ENCODE results near the gene BTBD2. TPM values are rescaled to one million over a fixed set of nuclear protein-coding genes. Genes with fewer than 3 reads are reported as not detected.
"Not testable (repeated sequence)": the region's sequence is repeated elsewhere in the genome, so short reads cannot be mapped to it uniquely, and the experiment has no call there.

BTBD2 gene
- total RNA-seq, 2 donors from 2014 or later: 24.6 to 60.8 TPM

DNA sequence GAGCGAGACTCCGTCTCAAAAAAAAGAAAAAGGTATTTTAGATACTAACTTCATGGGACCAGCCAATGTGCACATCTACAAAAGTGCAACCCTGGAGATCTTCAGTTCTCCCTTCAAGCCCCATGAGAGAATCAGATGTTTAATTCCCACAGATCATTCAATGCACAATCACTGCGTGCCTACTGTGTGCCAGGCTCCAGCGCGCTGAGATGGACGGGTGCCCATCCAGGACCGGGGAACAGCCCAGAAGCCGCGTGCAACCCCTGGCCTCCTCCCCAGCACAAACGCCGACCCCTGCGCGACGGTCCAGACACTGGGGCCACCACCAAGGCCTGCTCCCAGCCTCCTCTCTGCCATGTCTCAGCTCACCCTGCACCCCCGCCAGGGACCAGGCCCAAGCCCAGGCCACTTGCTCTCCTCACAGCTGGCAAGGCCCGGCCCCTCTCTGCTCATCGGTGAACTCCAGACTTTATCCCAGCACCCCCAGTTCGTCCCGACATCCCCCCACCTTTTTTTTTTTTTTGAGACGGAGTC is 5.3 kb downstream of the BTBD2 start:
- peaks cover 0 to 19% of the 10 kb centered on the region in 2 donors for H3K36me3 Mint-ChIP-seq
- no peak for DNase-seq (ENCODE audit: low spot score in 2 of 2)
- no peaks in the 10 kb centered on the region for H3K9me3 Mint-ChIP-seq
- peak overlapping the region in 1 of 2 donors; percentile 51 for H3K27ac Mint-ChIP-seq
- no peak for ATAC-seq

DNA sequence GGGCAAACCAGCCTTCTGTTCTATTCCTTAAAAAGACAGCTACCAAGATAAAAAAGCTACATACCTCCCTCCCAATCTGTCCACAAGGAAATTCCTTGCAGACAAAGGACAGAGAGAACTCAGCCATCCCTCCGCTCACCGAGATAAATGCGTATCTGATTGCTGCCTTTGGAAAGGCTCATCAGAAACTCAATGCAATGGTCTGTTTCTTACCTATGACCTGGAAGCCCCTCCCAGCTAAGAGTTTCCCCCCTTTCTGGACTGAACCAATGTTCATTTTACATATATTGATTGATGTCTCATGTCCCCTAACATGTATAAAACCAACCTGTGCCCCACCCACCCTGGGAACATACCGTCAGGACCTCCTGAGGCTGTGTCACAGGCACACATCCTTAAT is 11.6 kb downstream of the BTBD2 start:
- no peak overlapping the region for H3K27ac Mint-ChIP-seq

DNA sequence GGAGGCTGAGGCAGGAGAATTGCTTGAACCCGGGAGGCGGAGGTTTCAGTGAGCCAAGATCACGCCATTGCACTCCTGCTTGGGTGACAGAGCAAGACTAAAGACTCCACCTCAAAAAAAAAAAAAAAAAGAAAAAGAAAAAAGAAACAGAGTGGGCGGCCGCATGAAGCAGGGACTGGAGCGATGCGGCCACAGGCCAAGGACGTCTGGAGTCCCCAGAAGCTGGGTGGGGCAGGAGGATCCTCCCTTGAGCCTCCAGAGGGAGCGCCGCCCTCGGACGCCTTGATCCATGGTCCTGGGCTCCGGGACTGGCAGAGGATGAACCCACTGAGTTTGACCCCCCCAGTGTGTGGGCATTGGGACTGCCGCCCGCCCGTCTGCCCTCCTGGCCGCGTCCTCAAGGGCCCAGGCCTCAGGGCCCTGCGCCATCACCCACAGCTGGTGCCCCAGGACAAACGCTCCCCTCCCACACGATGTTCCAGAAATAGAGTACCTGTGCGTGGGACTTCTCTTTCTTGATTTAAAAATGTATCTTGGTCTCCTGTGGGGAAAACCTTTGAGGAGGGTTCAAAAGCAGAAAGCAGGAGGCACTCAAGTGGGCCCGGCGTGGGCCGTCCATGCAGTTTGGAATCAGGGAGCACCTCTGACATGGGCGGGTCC is 15.5 kb downstream of the BTBD2 start:
- ATAC-seq (no peak), DNase-seq (ENCODE audit: low spot score in 2 of 2) (no peak)
- H3K27ac Mint-ChIP-seq: peak overlapping the region in 1 of 2 donors; percentile 16
- H3K9me3 Mint-ChIP-seq: no peaks in the 10 kb centered on the region
- H3K36me3 Mint-ChIP-seq: no peaks in the 10 kb centered on the region

More for the DNA sequence above, 11.6 kb downstream of the BTBD2 start:
- H3K9me3 Mint-ChIP-seq: no peaks in the 10 kb centered on the region
- ATAC-seq (no peak), DNase-seq (ENCODE audit: low spot score in 2 of 2) (no peak)
- no peaks in the 10 kb centered on the region for H3K36me3 Mint-ChIP-seq

DNA sequence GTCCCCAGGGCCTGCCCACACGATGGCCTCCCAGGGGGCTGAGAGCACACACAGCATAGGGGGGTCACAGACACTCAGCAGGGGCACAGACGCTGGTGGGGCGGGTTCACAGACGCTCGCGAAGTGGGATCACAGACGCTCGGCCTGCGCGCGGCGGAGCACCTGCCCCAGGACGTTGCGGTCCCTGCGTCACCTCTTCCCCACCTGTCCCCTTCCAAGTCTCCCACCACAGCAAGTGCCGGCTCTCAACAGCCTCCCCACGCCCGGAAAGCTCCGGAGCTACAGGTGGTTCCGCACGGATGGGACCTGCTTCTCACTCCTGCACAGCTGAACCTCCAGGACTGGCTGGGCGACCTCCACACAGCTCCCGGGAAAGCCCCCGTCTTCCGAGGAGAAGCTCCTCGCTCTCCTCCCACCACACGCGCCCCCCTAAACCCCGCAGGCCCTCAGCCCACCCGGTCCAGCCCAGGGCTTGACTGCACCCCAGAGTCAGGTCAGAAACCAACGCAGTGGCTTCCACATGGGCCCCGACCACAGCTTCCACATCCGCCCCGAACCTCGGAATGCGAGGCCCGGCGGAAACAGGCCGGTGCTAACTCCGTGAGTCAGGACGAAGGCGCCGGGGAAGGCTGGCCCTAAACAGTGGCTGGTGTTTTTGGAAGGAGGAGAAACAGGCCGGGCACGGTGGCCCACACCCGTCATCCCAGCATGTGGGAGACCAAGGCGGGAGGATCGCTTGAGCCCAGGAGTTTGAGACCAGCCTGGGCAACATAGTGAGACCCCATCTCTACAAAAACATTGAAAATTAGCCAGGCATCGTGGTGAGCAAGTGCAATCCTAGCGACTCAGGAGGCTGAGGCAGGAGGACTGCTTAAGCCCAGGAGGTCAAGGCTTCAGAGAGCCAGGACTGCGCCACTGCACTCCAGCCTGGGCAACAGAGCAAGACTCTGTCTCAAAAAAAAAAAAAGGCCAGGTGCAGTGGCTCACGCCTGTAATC is 16.5 kb downstream of the BTBD2 start:
- no peak for DNase-seq (ENCODE audit: low spot score in 2 of 2)
- ATAC-seq: no peak
- H3K27ac Mint-ChIP-seq: peak overlapping the region in 1 of 2 donors; percentile 25
- H3K9me3 Mint-ChIP-seq: no peaks in the 10 kb centered on the region
- no peaks in the 10 kb centered on the region for H3K36me3 Mint-ChIP-seq

DNA sequence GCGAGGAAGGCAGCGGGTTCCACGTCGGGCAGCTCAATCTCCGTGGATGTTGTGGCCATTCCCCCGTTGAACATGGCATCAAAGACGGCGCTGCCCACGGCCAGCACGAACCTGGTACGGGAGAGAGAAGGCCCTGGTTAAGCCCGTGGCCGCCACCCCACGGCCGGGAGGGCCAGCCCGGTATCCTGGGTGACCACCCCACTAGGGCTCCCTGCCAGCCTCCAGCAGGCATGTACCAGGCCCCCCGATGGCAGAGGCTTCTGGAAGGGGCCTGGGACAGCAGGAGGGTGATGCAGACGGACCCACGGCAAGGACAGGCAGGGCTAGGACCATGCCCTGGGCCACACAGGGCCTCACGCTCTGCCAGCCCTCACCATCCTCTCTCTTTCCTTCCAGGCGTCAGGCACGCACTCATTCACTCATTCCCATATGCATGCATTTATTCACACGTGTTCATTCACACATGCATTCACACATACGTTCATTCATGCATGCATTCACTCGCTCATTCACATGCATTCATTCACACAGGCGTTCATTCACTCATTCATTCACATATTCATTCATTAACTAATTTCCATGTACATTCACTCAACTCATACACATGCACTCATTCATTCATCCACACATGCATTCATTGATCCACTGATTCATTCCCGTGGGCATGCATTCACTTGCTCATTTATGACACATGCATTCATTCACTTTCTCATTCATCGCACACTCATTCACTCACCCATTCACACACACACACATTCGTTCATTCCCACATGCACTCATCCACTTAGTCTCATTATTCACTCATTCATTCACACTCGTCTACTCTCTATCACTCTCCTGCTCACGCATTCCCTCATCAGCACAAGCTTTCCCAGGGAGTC is 17.9 kb downstream of the BTBD2 start:
- no peak overlapping the region for H3K27ac Mint-ChIP-seq
- DNase-seq (ENCODE audit: low spot score in 2 of 2): no peak
- ATAC-seq: peak in 1 of 2 donors; percentile 16
- no peaks in the 10 kb centered on the region for H3K36me3 Mint-ChIP-seq
- no peaks in the 10 kb centered on the region for H3K9me3 Mint-ChIP-seq

DNA sequence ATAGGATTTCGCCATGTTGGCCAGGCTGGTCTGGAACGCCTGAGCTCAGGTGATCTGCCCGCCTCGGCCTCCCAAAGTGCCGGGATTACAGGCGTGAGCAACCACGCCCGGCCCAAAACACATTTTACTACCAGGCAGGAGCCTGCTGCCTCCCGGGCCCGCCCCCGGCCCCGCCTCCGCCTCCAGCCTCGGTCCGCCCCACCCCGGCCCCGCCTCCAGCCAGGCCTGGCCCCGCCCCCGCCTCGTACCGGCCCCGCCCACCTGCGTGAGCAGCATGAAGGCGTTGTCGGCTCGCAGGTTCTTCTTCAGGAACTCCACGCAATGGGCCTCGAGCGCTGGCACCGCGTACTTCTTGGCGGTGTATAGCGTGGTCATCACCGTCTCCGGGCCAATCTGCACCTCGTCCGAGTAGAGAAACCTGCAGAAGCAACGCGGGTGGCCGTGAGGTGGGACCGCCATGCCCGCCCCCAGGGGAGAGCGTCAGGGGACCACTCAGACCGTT is 22.7 kb downstream of the BTBD2 start:
- ATAC-seq: peak in 1 of 2 donors; percentile 20
- H3K36me3 Mint-ChIP-seq: no peaks in the 10 kb centered on the region
- H3K9me3 Mint-ChIP-seq: no peaks in the 10 kb centered on the region
- no peak for DNase-seq (ENCODE audit: low spot score in 2 of 2)
- H3K27ac Mint-ChIP-seq: peak overlapping the region in 1 of 2 donors; percentile 60

DNA sequence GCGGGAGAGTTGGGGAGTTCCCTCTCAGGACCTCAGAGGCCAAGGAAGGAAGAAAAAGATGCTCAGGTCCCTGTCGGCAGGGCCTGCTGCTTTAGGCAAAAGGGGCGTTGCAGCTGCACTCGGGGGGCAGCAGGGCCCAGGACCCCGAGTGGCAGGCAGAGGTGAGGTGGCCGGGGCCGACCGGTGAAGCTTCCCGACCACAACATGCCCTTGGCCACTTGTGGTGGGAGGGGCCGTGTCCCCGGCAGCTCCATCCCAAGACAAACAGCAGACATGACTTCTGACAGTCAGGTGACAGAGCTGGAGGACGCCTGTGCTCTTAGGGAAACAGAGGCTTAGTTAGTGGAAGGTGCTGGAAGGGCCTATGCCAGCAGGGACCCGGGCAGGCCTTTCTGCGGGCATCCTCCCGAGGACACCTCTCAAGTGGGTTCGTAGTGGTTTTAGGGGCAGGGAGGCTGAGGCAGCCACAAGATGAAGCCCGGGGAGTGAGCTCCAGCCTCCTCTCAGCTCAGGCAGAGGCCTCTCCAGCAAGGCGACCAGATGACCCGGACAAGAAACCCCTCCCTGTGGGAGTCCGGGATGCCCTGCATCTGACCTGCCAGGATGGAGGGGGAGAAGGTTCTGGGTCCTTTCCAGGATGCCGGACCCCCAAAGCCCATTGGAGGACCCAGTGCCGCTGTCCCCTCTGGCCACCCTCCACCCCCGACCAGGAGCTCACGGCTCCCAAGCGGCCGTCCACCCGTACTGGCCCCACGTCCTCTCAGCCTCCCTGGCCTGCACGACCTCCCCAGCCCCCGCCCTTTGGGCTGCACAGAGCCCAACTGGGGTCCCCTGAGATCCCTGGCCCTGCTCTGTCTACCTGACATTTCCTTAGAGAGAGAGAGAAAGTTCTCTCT is 24.2 kb downstream of the BTBD2 start:
- Mint-ChIP-seq H3K27ac (peak overlapping the region; percentile 63 to 74), H3K36me3 (no peaks in the 10 kb centered on the region), H3K9me3 (no peaks in the 10 kb centered on the region)
- DNase-seq (ENCODE audit: low spot score in 2 of 2) (no peak), ATAC-seq (no peak)

DNA sequence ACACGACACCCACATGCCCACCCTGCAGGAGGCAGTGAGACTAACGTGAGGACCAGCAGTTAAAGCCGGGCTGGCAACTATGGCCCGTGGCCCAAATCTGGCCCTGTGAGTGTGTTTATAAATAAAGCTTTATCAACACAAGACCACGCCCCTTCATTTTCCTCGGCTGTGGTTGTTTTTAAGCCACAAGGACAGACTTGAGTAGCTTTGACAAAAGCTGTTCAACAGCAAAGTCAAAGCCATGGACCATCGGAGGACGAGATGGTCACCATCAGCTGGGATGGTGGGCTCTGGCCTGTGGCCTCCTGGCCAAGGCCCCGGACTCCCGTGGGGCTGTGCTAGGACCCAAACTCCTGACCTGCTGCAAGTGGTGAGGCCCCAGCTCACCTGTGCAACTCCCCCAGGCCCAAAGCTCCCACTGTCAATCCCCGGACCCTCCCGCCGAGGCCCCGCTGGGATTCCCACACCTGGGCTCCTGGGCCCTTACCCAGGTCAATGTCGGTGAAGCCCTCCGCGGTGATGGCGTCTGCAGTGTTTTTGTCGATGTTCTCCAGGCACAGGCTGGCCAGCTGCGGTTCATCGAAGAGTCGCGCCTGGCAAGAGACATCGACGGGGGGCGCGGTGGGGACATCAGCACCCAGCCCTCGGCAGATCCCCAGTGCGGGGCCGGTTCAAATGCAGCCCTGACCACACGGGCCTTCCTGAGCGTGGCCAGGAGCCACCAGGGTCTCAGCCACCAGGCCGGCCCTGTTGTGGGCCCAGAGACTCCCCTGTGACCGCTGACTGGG is 25.1 kb downstream of the BTBD2 start:
- DNase-seq (ENCODE audit: low spot score in 2 of 2): no peak
- no peak for ATAC-seq
- H3K36me3 Mint-ChIP-seq: no peaks in the 10 kb centered on the region
- peak overlapping the region in 1 of 2 donors; percentile 63 for H3K27ac Mint-ChIP-seq
- no peaks in the 10 kb centered on the region for H3K9me3 Mint-ChIP-seq

DNA sequence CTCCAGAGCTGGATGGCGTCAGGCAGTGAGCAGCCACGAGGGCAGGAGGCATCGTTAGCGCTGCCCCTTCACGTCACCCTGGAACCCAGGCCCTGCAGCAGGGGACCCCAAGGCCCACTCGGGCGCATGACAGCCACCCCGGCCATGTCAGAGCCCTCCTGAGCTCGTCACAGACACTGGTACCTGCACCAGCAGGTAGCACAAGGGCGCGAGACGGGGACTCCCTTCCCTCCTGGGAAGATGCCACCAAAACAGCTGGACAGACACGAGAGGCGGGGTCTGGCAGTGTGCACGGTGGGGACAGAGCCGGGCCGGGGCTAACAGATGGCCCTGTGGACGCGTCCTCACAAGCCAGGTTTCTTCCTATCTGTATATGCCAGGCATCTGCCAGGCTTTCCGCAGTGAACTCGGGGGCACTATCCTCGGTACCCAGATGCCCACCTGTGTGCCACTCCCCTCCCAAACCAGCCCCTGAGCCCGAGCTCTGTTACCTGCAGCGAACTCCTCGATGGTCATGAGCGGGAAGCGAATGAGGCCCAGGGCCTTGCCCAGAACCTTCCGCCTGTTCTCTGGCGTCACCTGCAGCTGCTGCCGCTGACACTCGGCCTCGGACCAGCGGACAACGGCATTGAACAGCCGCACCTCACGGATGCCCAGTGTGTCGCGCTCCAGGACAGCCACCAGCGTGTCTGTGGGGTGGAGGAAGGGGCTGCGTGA is 25.8 kb downstream of the BTBD2 start:
- DNase-seq (ENCODE audit: low spot score in 2 of 2): no peak
- Mint-ChIP-seq H3K9me3 (no peaks in the 10 kb centered on the region), H3K27ac (peak overlapping the region in 1 of 2 donors; percentile 46), H3K36me3 (no peaks in the 10 kb centered on the region)
- no peak for ATAC-seq

DNA sequence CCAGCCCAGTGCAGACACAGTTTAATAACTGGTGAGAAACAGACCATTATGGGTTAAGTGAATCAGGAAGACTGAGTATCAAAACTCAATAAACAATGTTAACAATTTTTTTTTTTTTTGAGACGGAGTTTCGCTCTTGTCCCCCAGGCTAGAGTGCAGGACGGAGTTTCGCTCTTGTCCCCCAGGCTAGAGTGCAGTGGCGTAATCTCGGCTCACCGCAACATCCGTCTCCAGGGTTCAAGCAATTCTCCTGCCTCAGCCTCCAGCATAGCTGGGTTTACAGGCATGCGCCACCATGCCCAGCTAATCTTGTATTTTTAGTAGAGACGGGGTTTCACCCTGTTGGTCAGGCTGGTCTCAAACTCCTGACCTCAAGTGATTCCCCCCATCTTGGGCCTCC is 27.1 kb downstream of the BTBD2 start:
- not testable (repeated sequence) for DNase-seq (ENCODE audit: low spot score in 2 of 2); H3K9me3 Mint-ChIP-seq; H3K36me3 Mint-ChIP-seq; ATAC-seq
- peak overlapping the region in 1 of 2 donors; percentile 22 for H3K27ac Mint-ChIP-seq

DNA sequence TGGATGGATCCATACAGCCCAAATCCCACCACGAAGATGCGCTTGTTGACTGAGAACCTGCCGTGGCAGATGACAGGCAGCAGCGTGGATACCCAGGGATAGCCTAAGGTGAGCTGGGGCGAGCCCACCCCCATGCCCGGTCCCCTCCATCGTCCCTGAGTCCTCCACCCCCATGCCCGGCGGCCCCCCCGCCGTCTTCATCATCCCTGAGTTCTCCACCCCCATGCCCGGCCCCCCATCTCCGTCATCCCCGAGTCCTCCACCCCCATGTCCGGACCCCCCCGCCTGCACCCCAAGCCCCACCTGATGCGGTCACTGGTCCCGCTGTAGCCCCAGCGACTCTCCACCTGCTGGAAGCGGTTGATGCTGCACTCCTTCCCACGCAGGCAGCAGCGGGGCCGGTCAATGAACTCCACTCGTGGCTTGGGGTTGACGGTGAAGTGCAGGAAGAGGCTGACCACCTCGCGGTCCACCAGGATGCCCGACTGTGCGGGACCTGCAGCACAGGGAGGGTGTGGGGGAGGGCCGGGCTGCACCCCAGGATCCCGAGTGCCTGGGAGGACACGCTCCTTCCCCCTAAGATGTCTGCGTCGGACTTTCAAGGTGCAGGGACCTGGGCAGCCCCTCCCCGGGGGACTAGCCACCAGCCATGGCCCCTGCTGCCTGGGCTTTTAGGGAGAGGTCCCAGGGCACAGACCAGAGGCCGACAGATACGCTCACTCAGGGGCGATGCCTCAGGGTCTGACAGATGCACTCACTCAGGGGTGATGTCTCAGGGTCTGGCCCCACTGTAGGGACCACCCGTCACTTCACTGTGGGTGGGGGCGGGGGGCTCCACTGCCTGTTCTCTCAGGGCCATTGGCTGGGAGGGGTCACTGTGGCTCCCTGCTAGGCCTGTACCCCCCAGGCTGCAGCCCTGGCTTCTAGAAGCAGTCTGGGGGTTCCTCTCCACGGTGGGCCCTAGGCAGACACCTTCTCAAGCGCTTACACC is 28.0 kb downstream of the BTBD2 start:
- Mint-ChIP-seq H3K27ac (no peak overlapping the region), H3K9me3 (no peaks in the 10 kb centered on the region), H3K36me3 (peaks cover 5 to 6% of the 10 kb centered on the region in 2 donors)
- no peak for ATAC-seq
- DNase-seq (ENCODE audit: low spot score in 2 of 2): no peak

DNA sequence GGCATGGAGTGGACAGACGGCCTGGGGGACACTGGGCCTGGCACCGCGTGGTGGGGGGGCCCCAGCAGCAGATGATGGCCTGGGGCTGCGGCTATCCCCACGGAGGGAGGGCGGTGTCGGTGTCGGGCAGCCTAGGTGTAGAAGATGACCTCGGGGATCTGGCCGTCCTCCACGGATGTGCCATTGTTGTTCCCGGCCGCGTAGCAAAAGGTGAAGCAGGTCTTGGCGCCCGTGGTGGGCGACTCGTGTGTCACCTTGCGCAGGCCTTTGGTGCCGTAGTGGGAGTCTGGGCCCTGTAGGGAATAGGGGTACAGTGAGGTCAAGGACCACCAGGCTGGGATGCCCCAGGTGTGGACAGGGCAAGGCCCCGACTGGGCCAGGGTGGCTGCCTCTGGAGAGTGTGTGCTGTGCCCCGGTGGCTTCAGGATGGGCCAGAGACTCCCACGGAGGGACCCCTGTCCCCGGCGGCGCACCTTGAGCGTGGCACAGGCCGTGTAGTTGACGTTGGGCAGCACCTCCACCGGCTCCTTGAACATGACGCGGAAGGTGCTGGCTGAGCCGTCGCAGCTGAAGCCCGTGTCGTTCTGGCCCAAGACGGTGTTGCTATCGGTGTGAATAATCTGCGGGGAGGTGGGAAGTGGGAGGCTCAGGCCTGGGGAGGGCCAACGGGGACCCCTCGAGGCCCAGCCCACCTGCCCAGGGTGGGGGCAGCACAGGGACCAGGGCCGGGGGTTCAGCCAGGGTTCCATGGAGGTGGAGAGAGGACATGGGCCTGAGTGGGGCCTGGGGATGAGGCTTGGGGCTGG is 29.0 kb downstream of the BTBD2 start:
- Mint-ChIP-seq H3K36me3 (peaks cover 5 to 6% of the 10 kb centered on the region in 2 donors), H3K9me3 (no peaks in the 10 kb centered on the region), H3K27ac (no peak overlapping the region)
- DNase-seq (ENCODE audit: low spot score in 2 of 2) (no peak), ATAC-seq (no peak)
